Parathyroid adenoma (tissue), 2 donors: Measurements from ENCODE around the gene FBXL20.

ENCODE experiments used
- H2AFZ ChIP-seq: fragments of 300-600 bp; sonication (generic); one replicate; pipeline ENCODE4 v1.7.0; 2017; ENCODE audit warnings: antibody characterized with exemption, mild to moderate bottlenecking
- H3K27ac ChIP-seq: fragments of 300-600 bp; sonication (generic); one replicate; pipeline ENCODE4 v1.7.0; 2017
- H3K27me3 ChIP-seq: fragments of 300-600 bp; sonication (generic); one replicate; pipeline ENCODE4 v1.7.0; 2017; ENCODE audit warnings: low read length; ENCODE audit not compliant: control insufficient read depth, insufficient read depth
- H3K36me3 ChIP-seq: fragments of 300-600 bp; sonication (generic); one replicate; pipeline ENCODE4 v1.7.0; 2017; ENCODE audit warnings: low read length; ENCODE audit not compliant: control insufficient read depth, insufficient read depth
- H3K4me1 ChIP-seq: fragments of 300-600 bp; sonication (generic); one replicate; pipeline ENCODE4 v1.7.0; 2017; ENCODE audit warnings: control low read depth
- H3K4me2 ChIP-seq: fragments of 300-600 bp; sonication (generic); one replicate; pipeline ENCODE4 v1.7.0; 2017; ENCODE audit warnings: low read length
- H3K4me3 ChIP-seq: fragments of 300-600 bp; sonication (generic); one replicate; pipeline ENCODE4 v1.7.0; 2017; ENCODE audit warnings: low read depth, low read length
- H3K79me2 ChIP-seq: fragments of 300-600 bp; sonication (generic); one replicate; pipeline ENCODE4 v1.7.0; 2017; ENCODE audit warnings: control low read depth
- H3K9ac ChIP-seq: fragments of 300-600 bp; sonication (generic); one replicate; pipeline ENCODE4 v1.7.0; 2017; ENCODE audit warnings: mild to moderate bottlenecking
- H3K9me3 ChIP-seq: fragments of 300-600 bp; sonication (generic); one replicate; pipeline ENCODE4 v1.7.0; 2017; ENCODE audit warnings: low read length; ENCODE audit not compliant: control insufficient read depth
- TF ChIP-seq, protein P1 (sequence below): fragments of 300-600 bp; sonication (generic); IDR thresholded peaks from one replicate; pipeline ENCODE4 v1.7.0; 2017; ENCODE audit warnings: antibody characterized with exemption, mild to moderate bottlenecking
- donor health status: primary hyperparathyroidism.

FBXL20 gene, protein sequence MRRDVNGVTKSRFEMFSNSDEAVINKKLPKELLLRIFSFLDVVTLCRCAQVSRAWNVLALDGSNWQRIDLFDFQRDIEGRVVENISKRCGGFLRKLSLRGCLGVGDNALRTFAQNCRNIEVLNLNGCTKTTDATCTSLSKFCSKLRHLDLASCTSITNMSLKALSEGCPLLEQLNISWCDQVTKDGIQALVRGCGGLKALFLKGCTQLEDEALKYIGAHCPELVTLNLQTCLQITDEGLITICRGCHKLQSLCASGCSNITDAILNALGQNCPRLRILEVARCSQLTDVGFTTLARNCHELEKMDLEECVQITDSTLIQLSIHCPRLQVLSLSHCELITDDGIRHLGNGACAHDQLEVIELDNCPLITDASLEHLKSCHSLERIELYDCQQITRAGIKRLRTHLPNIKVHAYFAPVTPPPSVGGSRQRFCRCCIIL

DNA sequence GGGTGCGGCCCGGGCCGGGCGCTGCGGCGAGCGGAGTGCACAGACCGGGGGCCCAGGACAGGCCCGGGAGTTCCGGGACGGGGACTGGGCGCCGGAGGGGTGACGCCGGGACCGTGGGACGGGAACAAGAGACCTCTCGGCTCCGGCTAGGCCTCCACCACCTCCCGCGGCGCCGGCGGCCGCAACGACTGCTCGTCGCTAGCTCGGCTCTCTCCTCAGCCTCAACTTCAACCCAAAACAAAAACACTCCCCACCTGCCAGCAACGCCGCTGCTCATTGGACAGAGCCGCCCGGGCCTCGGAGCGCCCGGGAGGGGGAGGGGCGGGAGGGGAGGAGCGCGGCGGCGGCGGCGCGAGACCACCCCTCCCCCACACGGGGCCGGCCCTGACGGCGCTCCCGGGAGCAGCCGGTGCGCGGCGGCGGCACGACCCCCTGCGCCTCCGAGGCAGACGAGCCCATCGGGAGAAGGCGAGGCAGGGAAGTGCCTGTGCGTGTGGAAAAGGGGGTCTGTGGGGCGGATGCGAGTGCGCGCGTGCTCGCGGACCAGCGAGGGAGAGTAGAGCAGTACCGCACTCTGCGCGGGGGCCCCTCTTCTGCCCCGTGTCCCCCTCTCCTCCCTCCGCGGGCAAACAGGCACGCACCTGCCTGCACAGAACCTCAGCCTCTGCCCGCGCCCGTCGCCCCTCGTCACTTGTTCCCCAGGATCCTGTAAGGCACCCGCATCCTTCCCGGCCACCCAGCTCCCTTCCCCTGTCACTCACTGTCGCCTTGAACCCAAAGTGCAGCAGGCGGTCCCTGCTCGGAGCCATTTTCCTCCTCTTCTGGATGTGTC lies at the start of gene FBXL20:
FBXL20 (minus strand) TSS at position 215 of the 832 bp plus-strand sequence. CDS start 224 bp downstream, outside the sequence.
- Histone ChIP-seq H3K4me2 (peak within 1 kb of the TSS; percentile 84), H3K4me1 (no peaks in the 10 kb centered on the region), H3K27me3 (no peaks in the 10 kb centered on the region), H2AFZ (peak within 1 kb of the TSS; percentile 97), H3K9ac (peak within 1 kb of the TSS; percentile 12), H3K36me3 (no peaks in the 10 kb centered on the region), H3K79me2 (peaks cover 27% of the 10 kb centered on the region), H3K9me3 (no peaks in the 10 kb centered on the region), H3K4me3 (peak within 1 kb of the TSS; percentile 93), H3K27ac (peak within 1 kb of the TSS; percentile 77)
- TF ChIP-seq, protein P1, sequence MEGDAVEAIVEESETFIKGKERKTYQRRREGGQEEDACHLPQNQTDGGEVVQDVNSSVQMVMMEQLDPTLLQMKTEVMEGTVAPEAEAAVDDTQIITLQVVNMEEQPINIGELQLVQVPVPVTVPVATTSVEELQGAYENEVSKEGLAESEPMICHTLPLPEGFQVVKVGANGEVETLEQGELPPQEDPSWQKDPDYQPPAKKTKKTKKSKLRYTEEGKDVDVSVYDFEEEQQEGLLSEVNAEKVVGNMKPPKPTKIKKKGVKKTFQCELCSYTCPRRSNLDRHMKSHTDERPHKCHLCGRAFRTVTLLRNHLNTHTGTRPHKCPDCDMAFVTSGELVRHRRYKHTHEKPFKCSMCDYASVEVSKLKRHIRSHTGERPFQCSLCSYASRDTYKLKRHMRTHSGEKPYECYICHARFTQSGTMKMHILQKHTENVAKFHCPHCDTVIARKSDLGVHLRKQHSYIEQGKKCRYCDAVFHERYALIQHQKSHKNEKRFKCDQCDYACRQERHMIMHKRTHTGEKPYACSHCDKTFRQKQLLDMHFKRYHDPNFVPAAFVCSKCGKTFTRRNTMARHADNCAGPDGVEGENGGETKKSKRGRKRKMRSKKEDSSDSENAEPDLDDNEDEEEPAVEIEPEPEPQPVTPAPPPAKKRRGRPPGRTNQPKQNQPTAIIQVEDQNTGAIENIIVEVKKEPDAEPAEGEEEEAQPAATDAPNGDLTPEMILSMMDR = no peak

GRCh38 chr17:39450847-39451581 lies 49.6 kb upstream of the FBXL20 start, which contains the start of gene MED1:
MED1 (minus strand) TSS chr17:39451263; CDS start chr17:39451062, 201 bp downstream.
- H3K4me3 ChIP-seq = peak within 1 kb of the TSS; percentile 100
- H3K9me3 ChIP-seq = no peaks in the 10 kb centered on the region
- H3K79me2 ChIP-seq = peaks cover 12% of the 10 kb centered on the region
- TF ChIP-seq, protein P1 = no peak
- H2AFZ ChIP-seq = peak within 1 kb of the TSS; percentile 96
- no peaks in the 10 kb centered on the region for H3K27me3 ChIP-seq
- peak within 1 kb of the TSS; percentile 88 for H3K27ac ChIP-seq
- H3K4me1 ChIP-seq = peaks cover 8% of the 10 kb centered on the region
- H3K36me3 ChIP-seq = no peaks in the 10 kb centered on the region
- peak within 1 kb of the TSS; percentile 79 for H3K4me2 ChIP-seq
- H3K9ac ChIP-seq = peak within 1 kb of the TSS; percentile 83

DNA sequence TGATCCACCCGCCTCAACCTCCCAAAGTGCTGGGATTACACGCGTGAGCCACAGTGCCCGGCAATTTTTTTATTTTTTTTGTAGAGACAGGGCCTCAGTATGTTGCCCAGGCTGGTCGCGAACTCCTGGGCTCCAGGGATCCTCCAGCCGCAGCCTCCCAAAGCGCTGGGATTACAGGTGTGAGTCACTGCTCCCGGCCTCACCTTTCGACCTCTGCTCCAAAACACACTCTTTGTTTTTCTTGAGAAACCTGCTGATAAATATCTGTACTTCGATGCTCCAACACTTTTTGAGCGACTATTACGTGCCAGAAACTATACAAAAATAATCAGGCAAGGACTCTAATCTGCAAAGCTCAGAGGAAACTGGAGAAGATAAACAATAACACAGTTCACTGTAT lies 48.6 kb upstream of the FBXL20 start:
- TF ChIP-seq, protein P1 = no peak
- Histone ChIP-seq H3K4me1 (peaks cover 8% of the 10 kb centered on the region), H3K4me3 (peak overlapping the region; percentile 100), H2AFZ (peak overlapping the region; percentile 96), H3K9ac (no peak overlapping the region), H3K4me2 (peak overlapping the region; percentile 79), H3K27ac (peak overlapping the region; percentile 88), H3K36me3 (no peaks in the 10 kb centered on the region), H3K27me3 (no peaks in the 10 kb centered on the region), H3K79me2 (peaks cover 16% of the 10 kb centered on the region), H3K9me3 (no peaks in the 10 kb centered on the region)

DNA sequence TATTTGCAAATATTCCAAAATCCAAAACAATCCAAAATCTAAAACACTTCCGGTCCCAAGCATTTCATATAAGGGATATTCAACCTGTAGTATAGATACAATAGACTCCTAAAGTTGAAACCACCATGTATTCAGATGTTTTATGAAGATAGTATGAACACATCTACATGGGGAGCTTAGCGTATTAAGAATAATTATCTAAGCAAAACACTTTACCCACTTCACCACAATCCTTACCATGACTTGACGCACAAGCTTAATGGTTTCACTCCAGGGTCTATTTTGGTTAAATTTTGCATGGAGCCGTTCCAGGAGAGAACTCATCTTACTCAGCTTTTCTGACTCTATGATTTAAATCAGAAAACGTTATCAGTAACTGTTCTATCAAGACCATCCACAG lies 46.1 kb upstream of the FBXL20 start:
- Histone ChIP-seq H3K27me3 (no peaks in the 10 kb centered on the region), H3K4me1 (peaks cover 8% of the 10 kb centered on the region), H3K27ac (no peak overlapping the region), H3K4me2 (no peak overlapping the region), H2AFZ (no peak overlapping the region), H3K9me3 (no peaks in the 10 kb centered on the region), H3K36me3 (no peaks in the 10 kb centered on the region), H3K9ac (no peak overlapping the region), H3K79me2 (peaks cover 25% of the 10 kb centered on the region), H3K4me3 (no peak overlapping the region)
- TF ChIP-seq, protein P1 = no peak
